ENCODE results near the gene KLHL36. TPM values are rescaled to one million over a fixed set of nuclear protein-coding genes. Genes with fewer than 3 reads are reported as not detected.

The KLHL36 gene
- total RNA-seq, 1 experiment from 2014 or later, result 22.0 TPM

GRCh38 chr16:84630009-84630408 is 18.3 kb upstream of the KLHL36 start:
- Histone ChIP-seq H3K4me3 (ENCODE audit: low read depth, low read length, poor library complexity, severe bottlenecking) (no peak overlapping the region), H3K27me3 (replicated peaks; ENCODE audit: insufficient read depth, low read depth, low read length, poor library complexity) (no peaks in the 10 kb centered on the region), H3K9me3 (ENCODE audit: low read depth, low read length, poor library complexity, severe bottlenecking) (no peaks in the 10 kb centered on the region), H3K36me3 (ENCODE audit: insufficient read depth, low read length, poor library complexity, severe bottlenecking) (no peaks in the 10 kb centered on the region), H3K27ac (ENCODE audit: low read depth, low read length, poor library complexity, severe bottlenecking) (no peak overlapping the region), H3K4me1 (ENCODE audit: insufficient read depth, low read length, poor library complexity, severe bottlenecking) (no peaks in the 10 kb centered on the region)
- CTCF ChIA-PET, result no interaction called here
- no peak for DNase-seq (ENCODE audit: low spot score)
- intact Hi-C loops (cut with micrococcal nuclease; ENCODE audit: unreplicated experiment), result no loop called here
- POLR2A ChIA-PET (ENCODE audit: low non-redundant PET), result no interaction called here
- TF ChIP-seq EZH2 (IDR thresholded peaks at IDR 0.05; ENCODE audit: borderline replicate concordance, low read depth, low read length, poor library complexity, severe bottlenecking), result no peak
- no peak for TF ChIP-seq CTCF (conservative IDR thresholded peaks at IDR 0.05; ENCODE audit: low read depth, low read length)
- BruUV-seq (replicated peaks), result no TSS peak

- H3K27ac ChIP-seq (ENCODE audit: low read depth, low read length, poor library complexity, severe bottlenecking), result no peak overlapping the region
- H3K4me3 ChIP-seq (ENCODE audit: low read depth, low read length, poor library complexity, severe bottlenecking), result no peak overlapping the region
- H3K27me3 ChIP-seq (replicated peaks; ENCODE audit: insufficient read depth, low read depth, low read length, poor library complexity), result no peaks in the 10 kb centered on the region
- no peaks in the 10 kb centered on the region for H3K9me3 ChIP-seq (ENCODE audit: low read depth, low read length, poor library complexity, severe bottlenecking)
- BruUV-seq (replicated peaks), result no TSS peak
- ChIA-PET CTCF (no interaction called here), POLR2A (ENCODE audit: low non-redundant PET) (no interaction called here)
- TF ChIP-seq EZH2 (IDR thresholded peaks at IDR 0.05; ENCODE audit: borderline replicate concordance, low read depth, low read length, poor library complexity, severe bottlenecking) (no peak), CTCF (conservative IDR thresholded peaks at IDR 0.05; ENCODE audit: low read depth, low read length) (no peak)
- H3K36me3 ChIP-seq (ENCODE audit: insufficient read depth, low read length, poor library complexity, severe bottlenecking), result no peaks in the 10 kb centered on the region
- intact Hi-C loops (cut with micrococcal nuclease; ENCODE audit: unreplicated experiment), result no loop called here
- no peak for DNase-seq (ENCODE audit: low spot score)
- H3K4me1 ChIP-seq (ENCODE audit: insufficient read depth, low read length, poor library complexity, severe bottlenecking), result no peaks in the 10 kb centered on the region
Observed at GRCh38 chr16:84630446-84631152, 17.7 kb upstream of the KLHL36 start.

- H3K27ac ChIP-seq (ENCODE audit: low read depth, low read length, poor library complexity, severe bottlenecking), result no peak overlapping the region
- ChIA-PET POLR2A (ENCODE audit: low non-redundant PET) (no interaction called here), CTCF (no interaction called here)
- no peak for DNase-seq (ENCODE audit: low spot score)
- H3K9me3 ChIP-seq (ENCODE audit: low read depth, low read length, poor library complexity, severe bottlenecking), result no peaks in the 10 kb centered on the region
- no peaks in the 10 kb centered on the region for H3K4me1 ChIP-seq (ENCODE audit: insufficient read depth, low read length, poor library complexity, severe bottlenecking)
- intact Hi-C loops (cut with micrococcal nuclease; ENCODE audit: unreplicated experiment), result no loop called here
- TF ChIP-seq CTCF (conservative IDR thresholded peaks at IDR 0.05; ENCODE audit: low read depth, low read length) (no peak), EZH2 (IDR thresholded peaks at IDR 0.05; ENCODE audit: borderline replicate concordance, low read depth, low read length, poor library complexity, severe bottlenecking) (no peak)
- H3K36me3 ChIP-seq (ENCODE audit: insufficient read depth, low read length, poor library complexity, severe bottlenecking), result no peaks in the 10 kb centered on the region
- H3K4me3 ChIP-seq (ENCODE audit: low read depth, low read length, poor library complexity, severe bottlenecking), result no peak overlapping the region
- BruUV-seq (replicated peaks), result no TSS peak
- no peaks in the 10 kb centered on the region for H3K27me3 ChIP-seq (replicated peaks; ENCODE audit: insufficient read depth, low read depth, low read length, poor library complexity)
Observed at GRCh38 chr16:84631153-84631466, 17.2 kb upstream of the KLHL36 start.

Measured in A673 (cell line).